ENCODE results near the gene WAPL. TPM values are rescaled to one million over a fixed set of nuclear protein-coding genes. Genes with fewer than 3 reads are reported as not detected.

The WAPL gene
- total and polyA plus RNA-seq, 2 of the 13 experiments (the other 11 are each of a cell fraction or from before 2014, with no cell fraction given) = 13.2 to 43.5 TPM

DNA sequence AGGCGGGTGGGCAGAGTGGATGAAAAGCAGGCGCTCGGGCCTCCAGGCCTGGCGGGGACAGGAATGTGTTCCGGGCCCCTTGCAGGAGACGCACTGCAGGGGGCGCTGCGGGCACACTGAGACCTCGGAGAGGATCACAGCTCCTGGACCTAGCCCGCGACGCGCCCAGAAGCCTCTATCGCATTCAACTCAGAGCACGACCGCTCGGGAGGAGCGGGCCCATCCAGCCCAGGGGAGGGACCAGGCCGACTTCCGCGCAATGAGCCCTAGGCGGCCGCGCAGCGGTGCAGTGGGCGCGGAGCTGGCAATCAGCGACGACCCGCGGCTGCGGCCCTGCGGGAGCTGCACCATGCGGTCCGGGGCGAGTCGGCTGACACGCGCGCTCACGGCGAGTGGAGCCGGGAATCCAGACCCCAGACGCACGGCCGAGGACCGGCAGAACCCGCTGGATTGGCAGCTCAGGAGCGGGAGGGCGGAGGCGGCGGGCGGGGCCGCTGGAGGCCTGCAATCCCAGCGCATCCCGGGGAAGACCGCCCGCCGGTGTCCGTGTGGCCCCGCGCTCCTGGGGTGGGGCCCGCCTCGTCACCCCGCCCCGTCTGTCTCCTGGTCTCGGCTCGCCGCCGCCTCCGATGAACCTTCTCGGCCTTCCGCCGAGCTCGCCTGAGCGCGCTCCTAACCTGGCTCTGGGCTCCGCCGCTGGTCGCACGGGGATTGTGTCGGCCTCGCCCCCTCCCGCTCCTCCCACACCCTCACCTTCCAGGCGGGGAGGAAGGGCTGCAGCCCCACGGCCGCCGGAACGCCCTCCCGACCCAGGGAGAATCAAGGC lies 121.5 kb downstream of the WAPL start (continued):
- TF ChIP-seq ZNF607 (CRISPR knock-in tag; IDR thresholded peaks at IDR 0.05; ENCODE audit: borderline replicate concordance) (peak; percentile 79), FOXK2 (IDR thresholded peaks at IDR 0.05) (no peak), ZNF839 (CRISPR knock-in tag; IDR thresholded peaks at IDR 0.05; ENCODE audit: borderline replicate concordance) (no peak), HIVEP1 (CRISPR knock-in tag; IDR thresholded peaks at IDR 0.05) (peak; percentile 35; the same call in 1 of the 2 replicates), ZBTB7A (CRISPR knock-in tag; IDR thresholded peaks at IDR 0.05) (0 out of 2 replicates have a peak, but pooled peaks have one; percentile 28), TOPORS (CRISPR knock-in tag; IDR thresholded peaks at IDR 0.05) (peak; percentile 80; the same call in 1 of the 2 replicates), KAT7 (CRISPR knock-in tag; IDR thresholded peaks at IDR 0.05; ENCODE audit: borderline replicate concordance) (peak; percentile 96; the same call in 1 of the 2 replicates), TBP (CRISPR knock-in tag; IDR thresholded peaks at IDR 0.05) (no peak)
- TF ChIP-seq, protein P1, sequence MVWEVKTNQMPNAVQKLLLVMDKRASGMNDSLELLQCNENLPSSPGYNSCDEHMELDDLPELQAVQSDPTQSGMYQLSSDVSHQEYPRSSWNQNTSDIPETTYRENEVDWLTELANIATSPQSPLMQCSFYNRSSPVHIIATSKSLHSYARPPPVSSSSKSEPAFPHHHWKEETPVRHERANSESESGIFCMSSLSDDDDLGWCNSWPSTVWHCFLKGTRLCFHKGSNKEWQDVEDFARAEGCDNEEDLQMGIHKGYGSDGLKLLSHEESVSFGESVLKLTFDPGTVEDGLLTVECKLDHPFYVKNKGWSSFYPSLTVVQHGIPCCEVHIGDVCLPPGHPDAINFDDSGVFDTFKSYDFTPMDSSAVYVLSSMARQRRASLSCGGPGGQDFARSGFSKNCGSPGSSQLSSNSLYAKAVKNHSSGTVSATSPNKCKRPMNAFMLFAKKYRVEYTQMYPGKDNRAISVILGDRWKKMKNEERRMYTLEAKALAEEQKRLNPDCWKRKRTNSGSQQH (CRISPR knock-in tag; IDR thresholded peaks at IDR 0.05; ENCODE audit: low read depth) = no peak
- TF ChIP-seq, protein P2, sequence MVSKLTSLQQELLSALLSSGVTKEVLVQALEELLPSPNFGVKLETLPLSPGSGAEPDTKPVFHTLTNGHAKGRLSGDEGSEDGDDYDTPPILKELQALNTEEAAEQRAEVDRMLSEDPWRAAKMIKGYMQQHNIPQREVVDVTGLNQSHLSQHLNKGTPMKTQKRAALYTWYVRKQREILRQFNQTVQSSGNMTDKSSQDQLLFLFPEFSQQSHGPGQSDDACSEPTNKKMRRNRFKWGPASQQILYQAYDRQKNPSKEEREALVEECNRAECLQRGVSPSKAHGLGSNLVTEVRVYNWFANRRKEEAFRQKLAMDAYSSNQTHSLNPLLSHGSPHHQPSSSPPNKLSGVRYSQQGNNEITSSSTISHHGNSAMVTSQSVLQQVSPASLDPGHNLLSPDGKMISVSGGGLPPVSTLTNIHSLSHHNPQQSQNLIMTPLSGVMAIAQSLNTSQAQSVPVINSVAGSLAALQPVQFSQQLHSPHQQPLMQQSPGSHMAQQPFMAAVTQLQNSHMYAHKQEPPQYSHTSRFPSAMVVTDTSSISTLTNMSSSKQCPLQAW (CRISPR knock-in tag; IDR thresholded peaks at IDR 0.05) = peak; percentile 76
- TF ChIP-seq, protein P3, sequence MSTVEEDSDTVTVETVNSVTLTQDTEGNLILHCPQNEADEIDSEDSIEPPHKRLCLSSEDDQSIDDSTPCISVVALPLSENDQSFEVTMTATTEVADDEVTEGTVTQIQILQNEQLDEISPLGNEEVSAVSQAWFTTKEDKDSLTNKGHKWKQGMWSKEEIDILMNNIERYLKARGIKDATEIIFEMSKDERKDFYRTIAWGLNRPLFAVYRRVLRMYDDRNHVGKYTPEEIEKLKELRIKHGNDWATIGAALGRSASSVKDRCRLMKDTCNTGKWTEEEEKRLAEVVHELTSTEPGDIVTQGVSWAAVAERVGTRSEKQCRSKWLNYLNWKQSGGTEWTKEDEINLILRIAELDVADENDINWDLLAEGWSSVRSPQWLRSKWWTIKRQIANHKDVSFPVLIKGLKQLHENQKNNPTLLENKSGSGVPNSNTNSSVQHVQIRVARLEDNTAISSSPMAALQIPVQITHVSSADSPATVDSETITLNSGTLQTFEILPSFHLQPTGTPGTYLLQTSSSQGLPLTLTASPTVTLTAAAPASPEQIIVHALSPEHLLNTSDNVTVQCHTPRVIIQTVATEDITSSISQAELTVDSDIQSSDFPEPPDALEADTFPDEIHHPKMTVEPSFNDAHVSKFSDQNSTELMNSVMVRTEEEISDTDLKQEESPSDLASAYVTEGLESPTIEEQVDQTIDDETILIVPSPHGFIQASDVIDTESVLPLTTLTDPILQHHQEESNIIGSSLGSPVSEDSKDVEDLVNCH (CRISPR knock-in tag; IDR thresholded peaks at IDR 0.05) = no peak
- TF ChIP-seq, protein P4, sequence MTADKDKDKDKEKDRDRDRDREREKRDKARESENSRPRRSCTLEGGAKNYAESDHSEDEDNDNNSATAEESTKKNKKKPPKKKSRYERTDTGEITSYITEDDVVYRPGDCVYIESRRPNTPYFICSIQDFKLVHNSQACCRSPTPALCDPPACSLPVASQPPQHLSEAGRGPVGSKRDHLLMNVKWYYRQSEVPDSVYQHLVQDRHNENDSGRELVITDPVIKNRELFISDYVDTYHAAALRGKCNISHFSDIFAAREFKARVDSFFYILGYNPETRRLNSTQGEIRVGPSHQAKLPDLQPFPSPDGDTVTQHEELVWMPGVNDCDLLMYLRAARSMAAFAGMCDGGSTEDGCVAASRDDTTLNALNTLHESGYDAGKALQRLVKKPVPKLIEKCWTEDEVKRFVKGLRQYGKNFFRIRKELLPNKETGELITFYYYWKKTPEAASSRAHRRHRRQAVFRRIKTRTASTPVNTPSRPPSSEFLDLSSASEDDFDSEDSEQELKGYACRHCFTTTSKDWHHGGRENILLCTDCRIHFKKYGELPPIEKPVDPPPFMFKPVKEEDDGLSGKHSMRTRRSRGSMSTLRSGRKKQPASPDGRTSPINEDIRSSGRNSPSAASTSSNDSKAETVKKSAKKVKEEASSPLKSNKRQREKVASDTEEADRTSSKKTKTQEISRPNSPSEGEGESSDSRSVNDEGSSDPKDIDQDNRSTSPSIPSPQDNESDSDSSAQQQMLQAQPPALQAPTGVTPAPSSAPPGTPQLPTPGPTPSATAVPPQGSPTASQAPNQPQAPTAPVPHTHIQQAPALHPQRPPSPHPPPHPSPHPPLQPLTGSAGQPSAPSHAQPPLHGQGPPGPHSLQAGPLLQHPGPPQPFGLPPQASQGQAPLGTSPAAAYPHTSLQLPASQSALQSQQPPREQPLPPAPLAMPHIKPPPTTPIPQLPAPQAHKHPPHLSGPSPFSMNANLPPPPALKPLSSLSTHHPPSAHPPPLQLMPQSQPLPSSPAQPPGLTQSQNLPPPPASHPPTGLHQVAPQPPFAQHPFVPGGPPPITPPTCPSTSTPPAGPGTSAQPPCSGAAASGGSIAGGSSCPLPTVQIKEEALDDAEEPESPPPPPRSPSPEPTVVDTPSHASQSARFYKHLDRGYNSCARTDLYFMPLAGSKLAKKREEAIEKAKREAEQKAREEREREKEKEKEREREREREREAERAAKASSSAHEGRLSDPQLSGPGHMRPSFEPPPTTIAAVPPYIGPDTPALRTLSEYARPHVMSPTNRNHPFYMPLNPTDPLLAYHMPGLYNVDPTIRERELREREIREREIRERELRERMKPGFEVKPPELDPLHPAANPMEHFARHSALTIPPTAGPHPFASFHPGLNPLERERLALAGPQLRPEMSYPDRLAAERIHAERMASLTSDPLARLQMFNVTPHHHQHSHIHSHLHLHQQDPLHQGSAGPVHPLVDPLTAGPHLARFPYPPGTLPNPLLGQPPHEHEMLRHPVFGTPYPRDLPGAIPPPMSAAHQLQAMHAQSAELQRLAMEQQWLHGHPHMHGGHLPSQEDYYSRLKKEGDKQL (CRISPR knock-in tag; IDR thresholded peaks at IDR 0.05; ENCODE audit: low read depth) = 0 out of 2 replicates have a peak, but pooled peaks have one; percentile 16
- TF ChIP-seq, protein P5, sequence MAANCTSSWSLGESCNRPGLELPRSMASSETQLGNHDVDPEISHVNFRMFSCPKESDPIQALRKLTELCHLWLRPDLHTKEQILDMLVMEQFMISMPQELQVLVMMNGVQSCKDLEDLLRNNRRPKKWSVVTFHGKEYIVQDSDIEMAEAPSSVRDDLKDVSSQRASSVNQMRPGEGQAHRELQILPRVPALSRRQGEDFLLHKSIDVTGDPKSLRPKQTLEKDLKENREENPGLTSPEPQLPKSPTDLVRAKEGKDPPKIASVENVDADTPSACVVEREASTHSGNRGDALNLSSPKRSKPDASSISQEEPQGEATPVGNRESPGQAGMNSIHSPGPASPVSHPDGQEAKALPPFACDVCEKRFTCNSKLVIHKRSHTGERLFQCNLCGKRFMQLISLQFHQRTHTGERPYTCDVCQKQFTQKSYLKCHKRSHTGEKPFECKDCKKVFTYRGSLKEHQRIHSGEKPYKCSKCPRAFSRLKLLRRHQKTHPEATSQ (CRISPR knock-in tag; IDR thresholded peaks at IDR 0.05; ENCODE audit: borderline replicate concordance) = no peak; the same call in 1 of the 2 replicates
